Ishikawa (cell line): ENCODE results near the gene NTM.

Source experiments
- CEBPB ChIP-seq: IDR thresholded peaks from 2 replicates; pipeline ENCODE4 v1.6.1; 2012
- EGR1 ChIP-seq: IDR thresholded peaks from 2 replicates; pipeline ENCODE4 v1.6.1; 2012
- EP300 ChIP-seq: IDR thresholded peaks from 2 replicates; pipeline ENCODE4 v1.6.1; 2012; ENCODE audit warnings: borderline replicate concordance
- FOXM1 ChIP-seq: IDR thresholded peaks from 2 replicates; pipeline ENCODE4 v1.6.1; 2012; ENCODE audit warnings: low read depth, borderline replicate concordance
- MAX ChIP-seq: IDR thresholded peaks from 2 replicates; pipeline ENCODE4 v1.6.1; 2012
- RAD21 ChIP-seq: IDR thresholded peaks from 2 replicates; pipeline ENCODE4 v1.6.1; 2012; ENCODE audit warnings: low read depth
- REST ChIP-seq: IDR thresholded peaks from 2 replicates; pipeline ENCODE4 v1.6.1; 2012; ENCODE audit warnings: low read depth, mild to moderate bottlenecking
- TEAD4 ChIP-seq: IDR thresholded peaks from 2 replicates; pipeline ENCODE4 v1.6.1; 2012
- YY1 ChIP-seq: IDR thresholded peaks from 2 replicates; pipeline ENCODE4 v1.6.1; 2012; ENCODE audit warnings: low read depth
- ZBTB7A ChIP-seq: IDR thresholded peaks from 2 replicates; pipeline ENCODE4 v1.6.1; 2012; ENCODE audit warnings: low read depth

- no peak for TF ChIP-seq REST
- TF ChIP-seq YY1 = no peak
- no peak for TF ChIP-seq TEAD4
- no peak for TF ChIP-seq MAX
- no peak for TF ChIP-seq EP300
- TF ChIP-seq CEBPB = no peak
- TF ChIP-seq RAD21 = no peak
- no peak for TF ChIP-seq FOXM1
- TF ChIP-seq ZBTB7A = no peak
- TF ChIP-seq EGR1 = no peak
Measured at GRCh38 chr11:132048040-132048439, 677.6 kb downstream of the NTM start.
